Colonic mucosa (tissue), 4 donors: ENCODE measurements around the gene DCP1A. TPM values are rescaled to one million over a fixed set of nuclear protein-coding genes. Genes with fewer than 3 reads are reported as not detected.
"Not testable (repeated sequence)": the region's sequence is repeated elsewhere in the genome, so short reads cannot be mapped to it uniquely, and the experiment has no call there.

Source experiments
- DNase-seq: peaks from one replicate; pipeline ENCODE4 v3.0.0-alpha.2; 2020
- H3K27ac ChIP-seq: fragments of 200-600 bp; one replicate; pipeline ENCODE4 v1.8.0; 2021
- H3K27me3 ChIP-seq: fragments of 200-600 bp; one replicate; pipeline ENCODE4 v1.8.0; 2021
- H3K36me3 ChIP-seq: fragments of 200-600 bp; one replicate; pipeline ENCODE4 v1.8.0; 2021
- H3K4me1 ChIP-seq: fragments of 200-600 bp; one replicate; pipeline ENCODE4 v1.8.0; 2021; ENCODE audit warnings: mild to moderate bottlenecking
- H3K4me3 ChIP-seq: fragments of 200-600 bp; one replicate; pipeline ENCODE4 v1.8.0; 2021
- H3K9ac ChIP-seq, 2 donors: one replicate each; pipeline ENCODE4 v1.7.0; 2013; ENCODE audit warnings: control low read depth in 2 of 2, low read depth in 2 of 2, low read length in 2 of 2
- H3K9me3 ChIP-seq: fragments of 200-600 bp; one replicate; pipeline ENCODE4 v1.8.0; 2021
- intact Hi-C: fragments of 100-400 bp; cut with DNase I; formaldehyde crosslinking; loops from one replicate; pipeline ENCODE4 v1.14.1; 2022
- total RNA-seq, 2 donors: library from RNA; stranded (reverse); fragmentation: NEBNext Ultra II Directional in 1 of 2; extraction: Animal tissue kit (Norgen Biotek cat#: 25700) in 1 of 2; gene quantifications; one replicate each; pipeline ENCODE4 v1.2.1, GENCODE V29; 2021
- TF ChIP-seq, protein P1 (sequence below): fragments of 200-600 bp; IDR thresholded peaks from one replicate; pipeline ENCODE4 v1.8.0; 2022; ENCODE audit warnings: antibody characterized with exemption, mild to moderate bottlenecking
- donor health status: healthy.
- donor health status: DM: no; HTN: no; CAD: no.
- donor health status: DM: no; HTN: no; CAD: no.

The DCP1A gene
- total RNA-seq, 2 donors from 2014 or later, result 20.6 to 24.5 TPM

DNA sequence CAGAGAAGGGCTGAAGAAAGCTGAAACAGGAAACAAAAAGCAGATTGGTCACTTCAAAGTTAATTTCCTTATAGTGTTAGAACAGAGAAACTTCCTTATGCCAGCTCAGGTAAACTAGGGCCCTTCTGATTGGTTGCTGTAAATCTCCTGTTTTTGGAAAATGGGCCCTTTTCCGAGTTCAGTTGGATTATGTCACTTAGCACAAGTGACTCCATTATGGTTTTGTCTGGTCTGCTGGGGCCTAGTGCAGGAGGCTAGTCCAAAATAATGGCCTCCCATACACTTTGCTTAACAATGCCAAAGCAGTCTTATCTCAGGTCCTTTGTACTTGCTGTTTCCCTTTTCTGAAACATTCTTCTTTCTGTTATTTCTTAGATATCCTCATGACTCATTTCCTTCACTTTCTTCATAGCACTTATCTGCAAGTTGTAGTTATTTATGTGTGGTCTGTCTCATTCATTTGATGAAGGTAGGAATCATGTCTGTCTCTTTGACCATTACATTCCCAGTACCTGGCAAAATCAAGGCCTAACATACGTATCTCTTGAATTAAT, 7.7 kb upstream of the DCP1A start:
- Histone ChIP-seq H3K4me3 (no peak overlapping the region), H3K4me1 (no peaks in the 10 kb centered on the region), H3K27me3 (no peaks in the 10 kb centered on the region), H3K9me3 (no peaks in the 10 kb centered on the region), H3K27ac (no peak overlapping the region), H3K9ac (no peak overlapping the region), H3K36me3 (no peaks in the 10 kb centered on the region)
- intact Hi-C loops, result no loop called here
- TF ChIP-seq, protein P1, sequence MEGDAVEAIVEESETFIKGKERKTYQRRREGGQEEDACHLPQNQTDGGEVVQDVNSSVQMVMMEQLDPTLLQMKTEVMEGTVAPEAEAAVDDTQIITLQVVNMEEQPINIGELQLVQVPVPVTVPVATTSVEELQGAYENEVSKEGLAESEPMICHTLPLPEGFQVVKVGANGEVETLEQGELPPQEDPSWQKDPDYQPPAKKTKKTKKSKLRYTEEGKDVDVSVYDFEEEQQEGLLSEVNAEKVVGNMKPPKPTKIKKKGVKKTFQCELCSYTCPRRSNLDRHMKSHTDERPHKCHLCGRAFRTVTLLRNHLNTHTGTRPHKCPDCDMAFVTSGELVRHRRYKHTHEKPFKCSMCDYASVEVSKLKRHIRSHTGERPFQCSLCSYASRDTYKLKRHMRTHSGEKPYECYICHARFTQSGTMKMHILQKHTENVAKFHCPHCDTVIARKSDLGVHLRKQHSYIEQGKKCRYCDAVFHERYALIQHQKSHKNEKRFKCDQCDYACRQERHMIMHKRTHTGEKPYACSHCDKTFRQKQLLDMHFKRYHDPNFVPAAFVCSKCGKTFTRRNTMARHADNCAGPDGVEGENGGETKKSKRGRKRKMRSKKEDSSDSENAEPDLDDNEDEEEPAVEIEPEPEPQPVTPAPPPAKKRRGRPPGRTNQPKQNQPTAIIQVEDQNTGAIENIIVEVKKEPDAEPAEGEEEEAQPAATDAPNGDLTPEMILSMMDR, result no peak
- DNase-seq, result no peak

DNA sequence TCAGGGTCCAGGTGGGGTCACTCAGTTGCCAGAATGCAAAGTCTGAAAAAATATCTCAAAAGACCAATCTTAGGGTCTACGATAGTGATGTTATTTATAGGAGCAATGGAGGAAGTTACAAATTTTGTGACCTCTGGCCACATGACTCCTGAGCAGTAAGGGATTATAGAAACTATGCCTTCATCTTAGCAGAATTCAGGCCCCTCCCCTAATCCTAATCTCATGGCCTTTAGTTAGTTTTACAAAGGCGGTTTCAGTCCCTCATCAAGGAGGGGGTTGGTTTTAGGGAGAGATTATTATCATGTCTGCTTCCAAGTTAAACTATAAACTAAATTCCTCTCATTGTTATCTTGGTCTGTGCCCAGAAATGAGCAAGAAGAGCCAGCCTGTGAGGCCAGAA, 5.9 kb upstream of the DCP1A start:
- TF ChIP-seq, protein P1, result no peak
- Histone ChIP-seq H3K36me3 (no peaks in the 10 kb centered on the region), H3K27ac (no peak overlapping the region), H3K27me3 (no peaks in the 10 kb centered on the region), H3K9ac (no peak overlapping the region), H3K9me3 (no peaks in the 10 kb centered on the region), H3K4me1 (no peaks in the 10 kb centered on the region), H3K4me3 (no peak overlapping the region)
- DNase-seq, result no peak
- intact Hi-C loops, result no loop called here

DNA sequence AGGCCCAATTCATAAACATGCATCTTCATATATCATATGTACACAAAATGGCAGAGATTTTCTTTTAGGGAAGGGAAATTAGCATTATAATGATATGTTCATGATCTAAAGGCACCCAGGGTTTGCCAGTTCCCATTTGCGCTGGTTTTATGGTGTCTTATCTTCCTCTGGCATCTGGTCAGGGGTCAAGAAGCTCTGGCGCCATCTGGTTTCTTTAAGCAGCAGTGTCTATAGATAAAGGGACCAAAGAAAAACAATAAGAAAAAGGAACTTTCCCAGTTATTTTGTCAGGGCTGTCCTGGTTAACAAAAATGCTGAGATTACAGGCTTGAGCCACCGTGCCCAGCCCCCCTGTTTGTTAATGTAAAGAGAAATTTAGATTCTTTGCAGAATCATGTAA, 3.3 kb upstream of the DCP1A start:
- Histone ChIP-seq H3K9me3 (no peaks in the 10 kb centered on the region), H3K9ac (peak overlapping the region in 1 of 2 donors; percentile 34)
- DNase-seq, result peak; percentile 69

GRCh38 chr3:53348118-53348517, 775 bp upstream of the DCP1A start:
- H3K27me3 ChIP-seq, DNase-seq, H3K4me1 ChIP-seq, H3K9me3 ChIP-seq, H3K36me3 ChIP-seq, intact Hi-C loops: not testable (repeated sequence)
- H3K4me3 ChIP-seq, result peak overlapping the region; percentile 85
- peak overlapping the region; percentile 94 to 97 for H3K9ac ChIP-seq
- peak overlapping the region; percentile 93 for H3K27ac ChIP-seq

More for the DNA sequence above, 3.3 kb upstream of the DCP1A start:
- Histone ChIP-seq H3K27ac (peak overlapping the region; percentile 32), H3K36me3 (no peaks in the 10 kb centered on the region), H3K4me3 (no peak overlapping the region), H3K27me3 (no peaks in the 10 kb centered on the region), H3K4me1 (no peaks in the 10 kb centered on the region)
- intact Hi-C loops, result no loop called here
- TF ChIP-seq, protein P1, result peak; percentile 31

- Histone ChIP-seq H3K4me1 (peaks cover 5% of the 10 kb centered on the region), H3K27me3 (no peaks in the 10 kb centered on the region), H3K27ac (peak overlapping the region; percentile 93), H3K9ac (peak overlapping the region; percentile 94 to 97), H3K4me3 (peak overlapping the region; percentile 85), H3K9me3 (no peaks in the 10 kb centered on the region), H3K36me3 (no peaks in the 10 kb centered on the region)
- no peak for DNase-seq
- intact Hi-C loops, result no loop called here
- TF ChIP-seq, protein P1, result no peak
These were observed 452 bp downstream of the DCP1A start for GRCh38 chr3:53346922-53347260.

- Histone ChIP-seq H3K36me3 (no peaks in the 10 kb centered on the region), H3K4me1 (peaks cover 5% of the 10 kb centered on the region), H3K27me3 (no peaks in the 10 kb centered on the region), H3K4me3 (peak overlapping the region; percentile 85), H3K9me3 (no peaks in the 10 kb centered on the region), H3K27ac (peak overlapping the region; percentile 93), H3K9ac (peak overlapping the region; percentile 94 to 97)
- TF ChIP-seq, protein P1, result no peak
- intact Hi-C loops, result no loop called here
- peak; percentile 26 for DNase-seq
These were observed 829 bp downstream of the DCP1A start for GRCh38 chr3:53346514-53346913.
